GM10266 (cell line): ENCODE measurements around the gene WT1.
A peak's percentile ranks its signal among the peaks of the same experiment; 100 is the strongest.

ENCODE experiments used
- DNase-seq: peaks from one replicate; pipeline ENCODE4 v3.0.0; 2012; ENCODE audit errors: extremely low spot score
- TF ChIP-seq, protein P1 (sequence below): IDR thresholded peaks from 2 replicates; pipeline ENCODE4 v1.5.1; 2012; ENCODE audit warnings: mild to moderate bottlenecking, low read depth; ENCODE audit not compliant: control insufficient read depth, insufficient read depth; ENCODE audit errors: missing control alignments

The WT1 gene

DNA sequence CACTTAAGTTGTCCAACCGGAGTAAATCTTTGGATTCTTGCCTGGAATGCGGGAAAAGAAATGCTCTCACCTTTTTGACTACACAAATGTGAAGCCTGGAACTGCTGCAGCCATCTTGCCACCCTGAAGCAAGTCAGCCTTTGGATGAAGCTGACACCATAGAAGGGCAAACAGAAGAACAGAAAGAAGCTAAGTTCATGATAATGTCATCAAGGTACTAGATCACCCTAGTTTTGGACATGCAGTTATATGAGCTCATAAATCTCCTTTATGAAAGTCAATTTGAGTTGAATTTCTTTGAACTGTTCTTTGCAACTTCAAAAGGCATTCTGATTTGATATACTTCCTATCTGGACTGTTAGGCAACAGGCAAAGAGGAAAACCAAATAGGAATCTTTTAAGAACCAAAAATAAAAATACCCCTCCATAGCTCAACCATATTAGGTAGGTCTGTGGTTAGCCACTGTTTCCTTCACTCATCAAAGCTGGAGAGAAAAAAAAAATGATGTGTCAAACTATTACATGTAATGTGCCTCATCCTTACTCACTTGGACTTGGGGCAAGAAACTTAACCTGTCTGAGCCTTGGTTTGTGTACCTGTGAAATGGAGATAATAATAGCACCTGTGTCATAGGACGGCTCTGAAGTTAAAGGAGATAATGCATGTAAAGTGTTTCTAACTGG is 91.9 kb downstream of the WT1 start:
- TF ChIP-seq, protein P1, sequence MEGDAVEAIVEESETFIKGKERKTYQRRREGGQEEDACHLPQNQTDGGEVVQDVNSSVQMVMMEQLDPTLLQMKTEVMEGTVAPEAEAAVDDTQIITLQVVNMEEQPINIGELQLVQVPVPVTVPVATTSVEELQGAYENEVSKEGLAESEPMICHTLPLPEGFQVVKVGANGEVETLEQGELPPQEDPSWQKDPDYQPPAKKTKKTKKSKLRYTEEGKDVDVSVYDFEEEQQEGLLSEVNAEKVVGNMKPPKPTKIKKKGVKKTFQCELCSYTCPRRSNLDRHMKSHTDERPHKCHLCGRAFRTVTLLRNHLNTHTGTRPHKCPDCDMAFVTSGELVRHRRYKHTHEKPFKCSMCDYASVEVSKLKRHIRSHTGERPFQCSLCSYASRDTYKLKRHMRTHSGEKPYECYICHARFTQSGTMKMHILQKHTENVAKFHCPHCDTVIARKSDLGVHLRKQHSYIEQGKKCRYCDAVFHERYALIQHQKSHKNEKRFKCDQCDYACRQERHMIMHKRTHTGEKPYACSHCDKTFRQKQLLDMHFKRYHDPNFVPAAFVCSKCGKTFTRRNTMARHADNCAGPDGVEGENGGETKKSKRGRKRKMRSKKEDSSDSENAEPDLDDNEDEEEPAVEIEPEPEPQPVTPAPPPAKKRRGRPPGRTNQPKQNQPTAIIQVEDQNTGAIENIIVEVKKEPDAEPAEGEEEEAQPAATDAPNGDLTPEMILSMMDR, result no peak
- DNase-seq, result peak; percentile 30

DNA sequence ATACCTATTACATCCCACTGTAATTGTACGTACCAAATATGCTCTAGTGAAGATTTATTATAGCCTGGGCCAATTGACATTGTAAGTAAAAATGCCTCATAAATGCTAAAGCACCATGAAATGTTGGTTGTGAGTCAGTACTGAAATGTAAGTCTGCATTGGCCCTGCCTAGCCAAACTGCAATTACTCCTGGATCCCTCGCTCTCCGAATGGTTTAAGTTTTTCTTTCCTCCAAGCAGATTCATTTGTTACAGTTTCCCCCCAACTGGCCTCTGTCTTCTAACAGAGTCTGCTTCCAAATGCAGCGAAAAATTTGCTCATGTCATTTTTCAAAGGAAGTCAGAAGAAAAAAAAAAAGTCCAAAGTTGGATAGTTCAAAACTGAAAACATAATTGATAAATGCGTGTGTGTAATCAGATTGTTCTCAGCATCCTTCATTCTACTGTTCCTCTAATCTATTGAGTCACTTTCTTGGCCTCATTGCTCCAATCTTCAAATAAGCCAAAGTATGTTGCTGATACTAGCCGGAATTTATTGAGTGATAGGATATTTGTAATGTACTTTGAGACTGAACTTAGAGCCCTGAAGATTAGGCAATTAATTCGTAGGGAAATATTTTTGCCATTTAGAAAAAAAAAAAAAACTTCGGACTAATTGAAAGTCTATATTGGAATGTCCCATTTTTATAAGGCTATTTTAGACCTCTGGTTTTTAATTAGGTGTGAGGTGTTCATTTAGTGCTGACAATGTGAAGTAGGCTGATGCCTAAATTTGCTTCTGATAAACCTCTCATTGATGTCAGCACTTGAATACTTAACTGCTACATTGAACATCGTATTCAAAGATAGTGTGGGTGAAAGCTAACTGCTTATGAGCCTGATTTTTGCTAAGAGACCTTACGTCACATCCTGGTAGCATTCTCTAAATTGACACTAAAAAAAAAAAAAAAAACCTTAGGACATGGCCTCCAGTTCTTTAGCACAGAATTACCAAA is 93.4 kb downstream of the WT1 start:
- DNase-seq, result no peak
- TF ChIP-seq, protein P1, result no peak

DNA sequence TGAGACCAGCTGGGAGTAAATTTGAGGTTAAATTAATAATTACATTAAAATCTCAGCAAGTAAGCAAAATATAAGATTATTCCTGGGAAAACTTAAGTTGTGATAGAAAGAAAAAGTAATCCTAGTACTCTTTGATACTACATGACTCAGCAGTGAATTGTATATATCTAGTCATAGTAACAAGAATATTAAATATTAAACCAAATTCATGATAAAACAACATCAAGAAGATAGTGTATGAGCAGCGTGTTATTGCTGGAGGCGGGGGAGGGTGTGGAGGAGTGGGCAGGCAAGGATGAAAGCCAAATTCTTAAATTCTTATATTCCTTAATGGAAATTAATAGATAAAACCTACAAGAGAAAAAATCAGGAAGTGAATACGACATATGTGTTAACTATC is 95.2 kb downstream of the WT1 start:
- TF ChIP-seq, protein P1, result no peak
- DNase-seq, result no peak
